Stromal cell of bone marrow (primary cell): ENCODE measurements around the gene ACP2.
"Not testable (repeated sequence)": the region's sequence is repeated elsewhere in the genome, so short reads cannot be mapped to it uniquely, and the experiment has no call there.

ENCODE experiments used
- DNase-seq: peaks from one replicate; pipeline ENCODE4 v3.0.0-alpha.2; 2012; ENCODE audit warnings: low read depth

The ACP2 gene

GRCh38 chr11:47204637-47204989 lies 44.0 kb downstream of the ACP2 start:
- peak; percentile 58 for DNase-seq

- no peak for DNase-seq
These were observed 46.0 kb downstream of the ACP2 start for GRCh38 chr11:47202576-47202975.

- DNase-seq = no peak
These were observed 47.6 kb downstream of the ACP2 start for GRCh38 chr11:47201015-47201414.

GRCh38 chr11:47198161-47198560 lies 50.5 kb downstream of the ACP2 start:
- DNase-seq = not testable (repeated sequence)

- DNase-seq = no peak
These were observed 56.5 kb downstream of the ACP2 start for GRCh38 chr11:47192111-47192510.

- not testable (repeated sequence) for DNase-seq
These were observed 57.5 kb downstream of the ACP2 start for GRCh38 chr11:47191137-47191536.
